Thyroid gland (tissue), 4 donors: ENCODE measurements around the gene PPDPF.

Experiments used
- CTCF ChIP-seq, 6 experiments: fragments of 200-600 bp in 3 of 6; fragments of 450-650 bp in 3 of 6; sonication (generic) in 3 of 6; IDR thresholded peaks; one replicate each; pipeline ENCODE4 v1.5.1; 2016 to 2019; ENCODE audit warnings: antibody characterized with exemption in 6 of 6, mild to moderate bottlenecking in 2 of 6, inconsistent platforms in 1 of 6, moderate library complexity in 1 of 6
- POLR2A ChIP-seq, 2 donors: fragments of 450-650 bp; IDR thresholded peaks; one replicate each; pipeline ENCODE4 v1.6.1; 2017; ENCODE audit warnings: antibody characterized with exemption in 2 of 2, mild to moderate bottlenecking in 2 of 2, moderate library complexity in 1 of 2

- TF ChIP-seq CTCF (IDR thresholded peaks at IDR 0.05) (no peak), POLR2A (IDR thresholded peaks at IDR 0.05) (no peak)
These were observed 12.3 kb upstream of the PPDPF start for GRCh38 chr20:63508072-63508768.
